Measurements from ENCODE around the gene OFD1. TPM values are rescaled to one million over a fixed set of nuclear protein-coding genes. Genes with fewer than 3 reads are reported as not detected.

OFD1 gene
- total RNA-seq: 7.1 TPM
- long read RNA-seq, full-length matches to known transcripts: 1 of 3 reads
- long read RNA-seq, partial matches to known transcripts: 1 of 3 reads
- long read RNA-seq, other reads (novel, unspliced or antisense): 1 of 3 reads

GRCh38 chrX:13734278-13735172, at the start of gene OFD1, which contains the start of gene TRAPPC2:
Gene OFD1, plus strand, starts transcription at chrX:13734748. Its CDS starts 324 bp downstream, at chrX:13735072.
Gene TRAPPC2, minus strand, starts transcription at chrX:13734620. Its CDS starts 14,657 bp downstream, at chrX:13719963.
- intact Hi-C loops (cut with DNase I): loop anchor here (5.0 kb wide), 2 partner anchors 42 to 72 kb away; no protein-coding TSS in a partner anchor
- DNase-seq (ENCODE audit: missing footprints) (peak; percentile 93), ATAC-seq (peak; percentile 100)

GRCh38 chrX:13685126-13685763, 49.3 kb upstream of the OFD1 start:
- intact Hi-C loops (cut with DNase I): no loop called here
- DNase-seq (ENCODE audit: missing footprints): no peak
- ATAC-seq: no peak

GRCh38 chrX:13687203-13687602, 47.3 kb upstream of the OFD1 start:
- intact Hi-C loops (cut with DNase I): no loop called here
- DNase-seq (ENCODE audit: missing footprints) (no peak), ATAC-seq (no peak)

- intact Hi-C loops (cut with DNase I): no loop called here
- DNase-seq (ENCODE audit: missing footprints) (no peak), ATAC-seq (no peak)
Observed at GRCh38 chrX:13688384-13688957, 46.1 kb upstream of the OFD1 start.

- ATAC-seq (peak; percentile 99), DNase-seq (ENCODE audit: missing footprints) (peak; percentile 88)
- intact Hi-C loops (cut with DNase I): no loop called here
Observed at GRCh38 chrX:13688958-13689740, 45.4 kb upstream of the OFD1 start, which contains the start of gene RAB9A. Gene RAB9A, plus strand, starts transcription at chrX:13689128. Its CDS starts 19,619 bp downstream, at chrX:13708747.

- ATAC-seq (no peak), DNase-seq (ENCODE audit: missing footprints) (no peak)
- intact Hi-C loops (cut with DNase I): loop anchor here (5.0 kb wide), 1 partner anchor 43 kb away; the partner anchor contains the start of genes OFD1 and TRAPPC2
Observed at GRCh38 chrX:13689741-13690211, 44.8 kb upstream of the OFD1 start.

- ATAC-seq (no peak), DNase-seq (ENCODE audit: missing footprints) (no peak)
- intact Hi-C loops (cut with DNase I): loop anchor here (5.0 kb wide), 1 partner anchor 41 kb away; the partner anchor contains the start of genes OFD1 and TRAPPC2
Observed at GRCh38 chrX:13690836-13691235, 43.7 kb upstream of the OFD1 start.

- intact Hi-C loops (cut with DNase I): loop anchor here (5.0 kb wide), 1 partner anchor 40 kb away; the partner anchor contains the start of genes OFD1 and TRAPPC2
- DNase-seq (ENCODE audit: missing footprints): no peak
- ATAC-seq: no peak
Observed at GRCh38 chrX:13691841-13692371, 42.6 kb upstream of the OFD1 start.

- intact Hi-C loops (cut with DNase I): loop anchor here (5.0 kb wide), 1 partner anchor 40 kb away; the partner anchor contains the start of genes OFD1 and TRAPPC2
- DNase-seq (ENCODE audit: missing footprints): no peak
- ATAC-seq: no peak
Observed at GRCh38 chrX:13692771-13693231, 41.7 kb upstream of the OFD1 start.

- intact Hi-C loops (cut with DNase I): loop anchor here (5.0 kb wide), 1 partner anchor 39 kb away; the partner anchor contains the start of genes OFD1 and TRAPPC2
- no peak for DNase-seq (ENCODE audit: missing footprints)
- ATAC-seq: no peak
Observed at GRCh38 chrX:13693341-13693961, 41.1 kb upstream of the OFD1 start.

GRCh38 chrX:13694359-13694758, 40.2 kb upstream of the OFD1 start:
- intact Hi-C loops (cut with DNase I): loop anchor here (5.0 kb wide), 1 partner anchor 38 kb away; the partner anchor contains the start of genes OFD1 and TRAPPC2
- ATAC-seq: no peak
- no peak for DNase-seq (ENCODE audit: missing footprints)

GRCh38 chrX:13694983-13695382, 39.6 kb upstream of the OFD1 start:
- intact Hi-C loops (cut with DNase I): loop anchor here (5.0 kb wide), 1 partner anchor 37 kb away; the partner anchor contains the start of genes OFD1 and TRAPPC2
- DNase-seq (ENCODE audit: missing footprints) (no peak), ATAC-seq (no peak)

- no peak for ATAC-seq
- DNase-seq (ENCODE audit: missing footprints): no peak
- intact Hi-C loops (cut with DNase I): no loop called here
Observed at GRCh38 chrX:13695601-13696115, 38.9 kb upstream of the OFD1 start.

- ATAC-seq (no peak), DNase-seq (ENCODE audit: missing footprints) (no peak)
- intact Hi-C loops (cut with DNase I): no loop called here
Observed at GRCh38 chrX:13697455-13697854, 37.1 kb upstream of the OFD1 start.

GRCh38 chrX:13697976-13698375, 36.6 kb upstream of the OFD1 start:
- intact Hi-C loops (cut with DNase I): no loop called here
- no peak for DNase-seq (ENCODE audit: missing footprints)
- no peak for ATAC-seq

GRCh38 chrX:13698432-13698831, 36.1 kb upstream of the OFD1 start:
- intact Hi-C loops (cut with DNase I): no loop called here
- ATAC-seq: no peak
- DNase-seq (ENCODE audit: missing footprints): no peak

Measured in Right ventricle myocardium inferior (tissue), 1 donor.